BLaER1 (cell line): Measurements from ENCODE around the gene PARM1.

ENCODE experiments used
- H3K27ac ChIP-seq: shearing (Covaris generic); formaldehyde crosslinking; 2 replicates; pipeline ENCODE4 v1.8.1; 2022
- H3K27me3 ChIP-seq: shearing (Covaris generic); formaldehyde crosslinking; 2 replicates; pipeline ENCODE4 v1.8.1; 2022
- H3K36me3 ChIP-seq: shearing (Covaris generic); formaldehyde crosslinking; 2 replicates; pipeline ENCODE4 v1.8.1; 2022
- H3K4me1 ChIP-seq: shearing (Covaris generic); formaldehyde crosslinking; 2 replicates; pipeline ENCODE4 v1.8.1; 2022
- H3K4me2 ChIP-seq: shearing (Covaris generic); formaldehyde crosslinking; 2 replicates; pipeline ENCODE4 v1.8.1; 2022
- H3K4me3 ChIP-seq: shearing (Covaris generic); formaldehyde crosslinking; 2 replicates; pipeline ENCODE4 v1.8.1; 2022
- H3K9ac ChIP-seq: shearing (Covaris generic); formaldehyde crosslinking; 2 replicates; pipeline ENCODE4 v1.8.1; 2022
- H3K9me3 ChIP-seq: shearing (Covaris generic); formaldehyde crosslinking; 2 replicates; pipeline ENCODE4 v1.8.1; 2022
- H4K20me1 ChIP-seq: shearing (Covaris generic); formaldehyde crosslinking; 2 replicates; pipeline ENCODE4 v1.8.1; 2022
- Cebpa-rat ChIP-seq: shearing (Covaris generic); IDR thresholded peaks from 2 replicates; pipeline ENCODE4 v1.8.1; 2022

PARM1 gene

GRCh38 chr4:75058486-75058885 is 125.6 kb downstream of the PARM1 start:
- no peaks in the 10 kb centered on the region for H4K20me1 ChIP-seq
- no peaks in the 10 kb centered on the region for H3K9me3 ChIP-seq
- TF ChIP-seq Cebpa-rat = no peak
- no peak overlapping the region for H3K9ac ChIP-seq
- no peaks in the 10 kb centered on the region for H3K36me3 ChIP-seq
- no peaks in the 10 kb centered on the region for H3K4me1 ChIP-seq
- no peak overlapping the region for H3K4me3 ChIP-seq
- H3K27me3 ChIP-seq = no peaks in the 10 kb centered on the region
- no peak overlapping the region for H3K27ac ChIP-seq
- no peak overlapping the region for H3K4me2 ChIP-seq

- no peaks in the 10 kb centered on the region for H3K36me3 ChIP-seq
- H3K4me3 ChIP-seq = no peak overlapping the region
- H4K20me1 ChIP-seq = no peaks in the 10 kb centered on the region
- no peaks in the 10 kb centered on the region for H3K27me3 ChIP-seq
- no peak for TF ChIP-seq Cebpa-rat
- H3K9ac ChIP-seq = no peak overlapping the region
- H3K27ac ChIP-seq = no peak overlapping the region
- no peaks in the 10 kb centered on the region for H3K4me1 ChIP-seq
- no peaks in the 10 kb centered on the region for H3K9me3 ChIP-seq
- H3K4me2 ChIP-seq = no peak overlapping the region
These were observed 130.5 kb downstream of the PARM1 start for GRCh38 chr4:75063433-75063832.

GRCh38 chr4:75065909-75066308 is 133.0 kb downstream of the PARM1 start:
- peaks cover 18% of the 10 kb centered on the region for H3K4me1 ChIP-seq
- H3K27me3 ChIP-seq = no peaks in the 10 kb centered on the region
- no peak overlapping the region for H3K9ac ChIP-seq
- H3K9me3 ChIP-seq = no peaks in the 10 kb centered on the region
- no peak overlapping the region for H3K4me3 ChIP-seq
- H3K27ac ChIP-seq = no peak overlapping the region
- no peak for TF ChIP-seq Cebpa-rat
- no peak overlapping the region for H3K4me2 ChIP-seq
- no peaks in the 10 kb centered on the region for H4K20me1 ChIP-seq
- H3K36me3 ChIP-seq = no peaks in the 10 kb centered on the region

- Histone ChIP-seq H3K27me3 (no peaks in the 10 kb centered on the region), H3K4me2 (peak overlapping the region; percentile 67), H4K20me1 (no peaks in the 10 kb centered on the region), H3K9ac (no peak overlapping the region), H3K36me3 (no peaks in the 10 kb centered on the region), H3K27ac (no peak overlapping the region), H3K4me1 (peaks cover 18% of the 10 kb centered on the region), H3K4me3 (no peak overlapping the region), H3K9me3 (no peaks in the 10 kb centered on the region)
- TF ChIP-seq Cebpa-rat = no peak
These were observed 136.7 kb downstream of the PARM1 start for GRCh38 chr4:75069493-75070074.

- Histone ChIP-seq H3K9ac (no peak overlapping the region), H3K36me3 (no peaks in the 10 kb centered on the region), H3K4me3 (no peak overlapping the region), H3K9me3 (no peaks in the 10 kb centered on the region), H3K4me2 (no peak overlapping the region), H3K27me3 (no peaks in the 10 kb centered on the region), H3K27ac (no peak overlapping the region), H3K4me1 (peaks cover 18% of the 10 kb centered on the region), H4K20me1 (no peaks in the 10 kb centered on the region)
- no peak for TF ChIP-seq Cebpa-rat
These were observed 138.4 kb downstream of the PARM1 start for GRCh38 chr4:75071317-75071716.

GRCh38 chr4:75080888-75081287 is 148.0 kb downstream of the PARM1 start:
- Histone ChIP-seq H3K9me3 (peaks cover 3% of the 10 kb centered on the region; the same call in 1 of the 2 replicates), H4K20me1 (no peaks in the 10 kb centered on the region), H3K36me3 (no peaks in the 10 kb centered on the region), H3K4me3 (no peak overlapping the region), H3K4me2 (no peak overlapping the region), H3K27me3 (no peaks in the 10 kb centered on the region), H3K27ac (no peak overlapping the region), H3K9ac (no peak overlapping the region), H3K4me1 (no peaks in the 10 kb centered on the region)
- no peak for TF ChIP-seq Cebpa-rat

GRCh38 chr4:75081561-75081960 is 148.6 kb downstream of the PARM1 start:
- no peak overlapping the region for H3K4me3 ChIP-seq
- no peaks in the 10 kb centered on the region for H3K36me3 ChIP-seq
- H3K27ac ChIP-seq = no peak overlapping the region
- H3K9me3 ChIP-seq = peaks cover 3% of the 10 kb centered on the region; the same call in 1 of the 2 replicates
- H3K4me1 ChIP-seq = no peaks in the 10 kb centered on the region
- TF ChIP-seq Cebpa-rat = no peak
- H4K20me1 ChIP-seq = no peaks in the 10 kb centered on the region
- H3K4me2 ChIP-seq = no peak overlapping the region
- H3K27me3 ChIP-seq = no peaks in the 10 kb centered on the region
- no peak overlapping the region for H3K9ac ChIP-seq

GRCh38 chr4:75087416-75087815 is 154.5 kb downstream of the PARM1 start:
- Histone ChIP-seq H3K9ac (no peak overlapping the region), H3K4me3 (no peak overlapping the region), H3K36me3 (no peaks in the 10 kb centered on the region), H3K27me3 (no peaks in the 10 kb centered on the region), H3K9me3 (no peaks in the 10 kb centered on the region), H3K4me2 (no peak overlapping the region), H4K20me1 (no peaks in the 10 kb centered on the region), H3K4me1 (no peaks in the 10 kb centered on the region), H3K27ac (no peak overlapping the region)
- TF ChIP-seq Cebpa-rat = no peak

- no peaks in the 10 kb centered on the region for H3K4me1 ChIP-seq
- H3K4me2 ChIP-seq = no peak overlapping the region
- no peak overlapping the region for H3K4me3 ChIP-seq
- H3K27me3 ChIP-seq = no peaks in the 10 kb centered on the region
- H3K27ac ChIP-seq = no peak overlapping the region
- H3K9me3 ChIP-seq = no peaks in the 10 kb centered on the region
- no peak for TF ChIP-seq Cebpa-rat
- H3K36me3 ChIP-seq = no peaks in the 10 kb centered on the region
- no peaks in the 10 kb centered on the region for H4K20me1 ChIP-seq
- H3K9ac ChIP-seq = no peak overlapping the region
These were observed 154.9 kb downstream of the PARM1 start for GRCh38 chr4:75087865-75088264.

- Histone ChIP-seq H3K36me3 (no peaks in the 10 kb centered on the region), H3K9me3 (no peaks in the 10 kb centered on the region), H3K4me1 (no peaks in the 10 kb centered on the region), H4K20me1 (no peaks in the 10 kb centered on the region), H3K27me3 (no peaks in the 10 kb centered on the region), H3K9ac (no peak overlapping the region), H3K4me3 (no peak overlapping the region), H3K4me2 (no peak overlapping the region), H3K27ac (no peak overlapping the region)
- TF ChIP-seq Cebpa-rat = no peak
These were observed 156.3 kb downstream of the PARM1 start for GRCh38 chr4:75089206-75089605.

GRCh38 chr4:75099321-75099720 is 166.4 kb downstream of the PARM1 start:
- Histone ChIP-seq H3K36me3 (no peaks in the 10 kb centered on the region), H3K4me2 (no peak overlapping the region), H3K27ac (no peak overlapping the region), H3K4me3 (no peak overlapping the region), H4K20me1 (no peaks in the 10 kb centered on the region), H3K4me1 (0 out of 2 replicates have a peak, but pooled peaks cover 4% of the 10 kb centered on the region), H3K9ac (no peak overlapping the region), H3K9me3 (peaks cover 13% of the 10 kb centered on the region), H3K27me3 (no peaks in the 10 kb centered on the region)
- no peak for TF ChIP-seq Cebpa-rat
